ENCODE data around the gene CEP72.

GRCh38 chr5:570886-571285 lies 41.3 kb upstream of the CEP72 start:
- no peak for TF ChIP-seq SUZ12 (IDR thresholded peaks at IDR 0.05)
- no peak for TF ChIP-seq TARDBP (IDR thresholded peaks at IDR 0.05)
- TF ChIP-seq, protein P1, sequence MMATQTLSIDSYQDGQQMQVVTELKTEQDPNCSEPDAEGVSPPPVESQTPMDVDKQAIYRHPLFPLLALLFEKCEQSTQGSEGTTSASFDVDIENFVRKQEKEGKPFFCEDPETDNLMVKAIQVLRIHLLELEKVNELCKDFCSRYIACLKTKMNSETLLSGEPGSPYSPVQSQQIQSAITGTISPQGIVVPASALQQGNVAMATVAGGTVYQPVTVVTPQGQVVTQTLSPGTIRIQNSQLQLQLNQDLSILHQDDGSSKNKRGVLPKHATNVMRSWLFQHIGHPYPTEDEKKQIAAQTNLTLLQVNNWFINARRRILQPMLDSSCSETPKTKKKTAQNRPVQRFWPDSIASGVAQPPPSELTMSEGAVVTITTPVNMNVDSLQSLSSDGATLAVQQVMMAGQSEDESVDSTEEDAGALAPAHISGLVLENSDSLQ (IDR thresholded peaks at IDR 0.05) = no peak
- no peak for TF ChIP-seq FOXK2 (IDR thresholded peaks at IDR 0.05)
- no peak for TF ChIP-seq ARNT (IDR thresholded peaks at IDR 0.05)
- TF ChIP-seq SP1 (IDR thresholded peaks at IDR 0.05) = no peak
- no peak for TF ChIP-seq BHLHE40 (IDR thresholded peaks at IDR 0.05; ENCODE audit: borderline replicate concordance)
- no peak for TF ChIP-seq FOXA1 (IDR thresholded peaks at IDR 0.05)
- no peak for TF ChIP-seq CTBP1 (IDR thresholded peaks at IDR 0.05; ENCODE audit: borderline replicate concordance)
- no peak for TF ChIP-seq LEF1 (IDR thresholded peaks at IDR 0.05; ENCODE audit: borderline replicate concordance)
- TF ChIP-seq FOXM1 (IDR thresholded peaks at IDR 0.05; ENCODE audit: borderline replicate concordance) = no peak
- TF ChIP-seq ELF4 (IDR thresholded peaks at IDR 0.05) = no peak
